Subcutaneous adipose tissue (tissue), 4 donors: ENCODE results near the gene IL37. TPM values are rescaled to one million over a fixed set of nuclear protein-coding genes. Genes with fewer than 3 reads are reported as not detected.

Experiments used
- CTCF ChIP-seq: fragments of 450-650 bp; IDR thresholded peaks from one replicate; pipeline ENCODE4 v1.5.1; 2016; ENCODE audit warnings: low read depth, mild to moderate bottlenecking, control low read depth, antibody characterized with exemption, moderate library complexity
- total RNA-seq, 4 donors: library from RNA; depleted of rRNA; stranded (reverse); fragments of >200 nt; gene quantifications; one replicate each; pipeline ENCODE4 v1.1.0, GENCODE V29; 2016

Gene IL37
- total RNA-seq, 4 donors from 2014 or later, result not detected

DNA sequence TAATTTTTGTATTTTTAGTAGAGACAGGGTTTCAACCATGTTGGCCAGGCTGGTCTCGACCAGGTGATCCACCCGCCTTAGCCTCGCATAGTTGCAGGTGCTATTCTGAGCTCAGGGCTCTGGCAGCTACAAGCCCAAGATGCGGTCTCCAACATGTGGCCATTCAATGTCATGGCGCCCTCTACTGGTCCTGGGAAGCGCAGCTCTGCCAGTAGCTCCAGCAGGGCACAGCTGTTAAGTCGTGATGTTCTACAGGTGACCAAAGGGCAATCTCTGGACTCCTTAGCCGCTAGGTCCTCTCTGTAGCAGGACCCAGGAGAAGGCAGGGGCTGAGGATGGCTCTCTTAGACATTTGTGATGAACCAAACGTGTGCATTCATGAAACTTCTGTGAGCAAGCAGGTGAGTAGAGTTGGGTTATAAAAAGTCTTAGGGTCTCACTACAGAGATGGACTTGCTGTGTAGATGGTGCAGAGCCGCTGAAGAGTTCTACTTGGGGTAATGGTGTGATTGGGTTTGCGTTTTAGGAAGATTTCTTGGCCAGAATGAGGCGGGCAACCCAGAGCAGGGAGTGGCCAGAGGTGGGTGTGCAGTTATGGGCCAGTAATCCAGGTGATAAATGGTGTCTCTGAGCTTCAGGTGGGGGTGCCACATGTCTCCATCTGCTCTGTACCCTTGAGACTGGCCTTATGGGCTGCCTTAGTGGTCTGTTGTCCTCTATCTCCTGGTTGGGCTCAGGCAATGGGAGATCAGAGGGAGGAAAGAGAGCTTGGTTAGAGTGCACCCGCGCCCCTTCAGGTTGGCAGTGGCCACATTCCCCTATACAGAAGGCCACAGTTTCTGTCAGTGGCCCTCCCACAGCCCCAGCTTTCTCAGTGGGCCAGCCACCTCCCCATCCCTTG lies 31.0 kb downstream of the IL37 start:
- no peak for TF ChIP-seq CTCF

- no peak for TF ChIP-seq CTCF
These were observed 31.7 kb downstream of the IL37 start for GRCh38 chr2:112942654-112943002.

DNA sequence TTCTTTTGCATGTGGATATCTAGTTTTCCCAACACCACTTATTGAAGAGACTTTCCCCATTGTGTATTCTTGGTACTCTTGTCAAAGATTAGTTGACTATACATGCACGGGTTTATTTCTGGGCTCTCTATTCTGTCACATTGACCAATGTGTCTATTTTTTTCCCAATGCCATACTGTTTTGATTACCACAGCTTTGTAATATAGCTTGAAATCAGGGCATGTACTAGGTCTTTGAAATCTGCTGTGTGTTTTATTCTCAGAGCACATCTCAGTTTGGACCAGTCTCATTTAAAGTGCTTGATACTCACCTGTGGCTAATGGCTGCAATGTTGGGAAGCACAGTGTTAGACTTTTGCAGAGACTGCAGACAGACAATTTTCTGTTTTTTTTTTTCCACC lies 34.0 kb downstream of the IL37 start:
- no peak for TF ChIP-seq CTCF

GRCh38 chr2:112946086-112946485 lies 35.1 kb downstream of the IL37 start:
- no peak for TF ChIP-seq CTCF

DNA sequence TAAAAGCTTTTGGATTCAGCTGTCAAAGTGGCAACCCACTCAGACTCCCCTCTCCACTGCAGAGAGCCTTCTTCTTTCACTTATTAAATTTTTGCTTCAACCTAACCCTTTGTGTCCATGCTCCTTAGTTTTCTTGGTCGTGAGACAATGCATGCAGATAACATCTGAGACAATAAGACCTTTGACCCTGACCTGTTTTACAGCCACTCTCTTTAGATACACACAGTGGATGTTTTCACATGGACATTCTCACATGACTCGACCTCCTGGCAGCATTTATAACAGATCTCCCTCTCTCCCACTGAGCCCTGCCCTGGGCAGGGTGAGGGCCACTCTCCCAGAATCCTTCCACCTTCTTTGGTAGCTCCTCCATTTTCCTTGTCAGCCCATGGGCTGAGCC lies 36.4 kb downstream of the IL37 start:
- no peak for TF ChIP-seq CTCF

DNA sequence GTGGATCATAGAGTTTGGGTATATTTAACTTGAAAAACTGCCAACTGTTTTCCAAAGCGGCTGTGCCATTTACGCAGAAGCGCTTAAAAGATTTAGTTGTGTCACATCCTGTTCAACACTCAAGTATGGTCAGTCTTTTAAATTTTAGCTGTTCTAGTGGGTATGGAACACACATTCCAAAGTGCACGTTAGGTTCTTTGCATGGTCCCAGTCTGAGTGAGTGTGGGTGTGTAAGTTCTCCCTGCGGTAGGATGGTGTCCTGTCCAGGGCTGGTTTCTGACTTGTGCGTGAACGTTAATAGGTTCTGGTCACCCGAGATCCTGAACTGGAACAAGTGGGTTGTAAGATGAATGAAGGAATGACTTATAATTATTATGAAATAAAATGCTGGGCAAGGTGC lies 38.5 kb downstream of the IL37 start:
- TF ChIP-seq CTCF, result no peak

DNA sequence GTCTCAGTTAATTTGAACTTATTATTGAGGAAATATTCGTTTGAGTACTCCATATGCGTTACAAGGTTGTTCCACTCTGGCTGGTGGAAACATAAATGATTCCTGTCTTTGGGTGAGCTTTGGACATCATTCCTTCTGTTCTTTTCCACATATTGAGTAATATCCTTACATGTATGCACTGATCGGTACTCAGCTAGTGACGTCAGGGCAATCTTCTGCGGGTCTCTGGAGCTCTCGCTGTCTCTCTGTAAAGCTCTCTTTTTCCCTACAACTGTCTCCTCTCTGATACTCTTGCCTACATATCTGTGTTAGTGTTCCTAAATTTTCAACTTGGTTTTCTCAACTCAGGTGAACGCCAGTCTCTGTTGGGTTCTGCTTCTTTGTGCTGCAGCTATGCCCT lies 43.4 kb downstream of the IL37 start:
- TF ChIP-seq CTCF, result no peak
